GM13976 (cell line): Measurements from ENCODE around the gene SLC22A31.

Experiments used
- DNase-seq: peaks from one replicate; pipeline ENCODE4 v3.0.0; 2012; ENCODE audit warnings: low spot score
- CTCF ChIP-seq: IDR thresholded peaks from 2 replicates; pipeline ENCODE4 v1.5.1; 2012; ENCODE audit warnings: borderline replicate concordance, mild to moderate bottlenecking; ENCODE audit not compliant: insufficient read depth; ENCODE audit errors: extremely low read depth, missing control alignments, control extremely low read depth
- in situ Hi-C: fragments of 300-500 bp; cut with MboI; formaldehyde crosslinking; loops from one replicate; pipeline ENCODE4 v1.12.0; 2022; ENCODE audit warnings: low sequenced_read_pairs, mixed read lengths, inconsistent platforms; ENCODE audit not compliant: unreplicated experiment

SLC22A31 gene

GRCh38 chr16:89217138-89217387 lies 16.7 kb upstream of the SLC22A31 start:
- TF ChIP-seq CTCF, result no peak
- no peak for DNase-seq
- in situ Hi-C loops, result no loop called here

GRCh38 chr16:89216315-89217137 lies 16.2 kb upstream of the SLC22A31 start:
- DNase-seq, result peak; percentile 85
- peak; percentile 69 for TF ChIP-seq CTCF
- in situ Hi-C loops, result no loop called here

GRCh38 chr16:89210904-89211515 lies 10.7 kb upstream of the SLC22A31 start:
- no peak for DNase-seq
- in situ Hi-C loops, result no loop called here
- TF ChIP-seq CTCF, result no peak

GRCh38 chr16:89210165-89210903 lies 10.0 kb upstream of the SLC22A31 start:
- no peak for DNase-seq
- in situ Hi-C loops, result no loop called here
- no peak for TF ChIP-seq CTCF

GRCh38 chr16:89209522-89210044 lies 9.2 kb upstream of the SLC22A31 start:
- DNase-seq, result no peak
- TF ChIP-seq CTCF, result no peak
- in situ Hi-C loops, result no loop called here

GRCh38 chr16:89207993-89208392 lies 7.7 kb upstream of the SLC22A31 start:
- TF ChIP-seq CTCF, result no peak
- in situ Hi-C loops, result no loop called here
- no peak for DNase-seq
